Trophoblast cell (in vitro differentiated cells and primary cell): ENCODE results near the gene PHLDA3.

Experiments
- DNase-seq, 2 donors: peaks; one replicate each; pipeline ENCODE4 v3.0.0-alpha.2; 2016
- H2AFZ ChIP-seq: 2 replicates; pipeline ENCODE4 v1.6.1; 2013; ENCODE audit warnings: low read length, moderate library complexity, mild to moderate bottlenecking; ENCODE audit not compliant: insufficient read depth, poor library complexity
- H2AK5ac ChIP-seq: 2 replicates; pipeline ENCODE4 v1.6.1; 2013; ENCODE audit warnings: mild to moderate bottlenecking, low read length
- H2BK120ac ChIP-seq: 2 replicates; pipeline ENCODE4 v1.6.1; 2013; ENCODE audit warnings: low read length, mild to moderate bottlenecking, moderate library complexity; ENCODE audit not compliant: insufficient read depth, poor library complexity
- H2BK12ac ChIP-seq: 2 replicates; pipeline ENCODE4 v1.6.1; 2013; ENCODE audit warnings: mild to moderate bottlenecking, low read length, moderate library complexity
- H2BK5ac ChIP-seq: 2 replicates; pipeline ENCODE4 v1.6.1; 2013; ENCODE audit warnings: low read length, low read depth, moderate library complexity, mild to moderate bottlenecking; ENCODE audit not compliant: poor library complexity
- H3K14ac ChIP-seq: 2 replicates; pipeline ENCODE4 v1.6.1; 2013; ENCODE audit warnings: mild to moderate bottlenecking, low read length
- H3K18ac ChIP-seq: 2 replicates; pipeline ENCODE4 v1.6.1; 2013; ENCODE audit warnings: mild to moderate bottlenecking, low read length
- H3K23ac ChIP-seq: 2 replicates; pipeline ENCODE4 v1.6.1; 2013; ENCODE audit warnings: low read length
- H3K27ac ChIP-seq: 2 replicates; pipeline ENCODE4 v1.5.1; 2013; ENCODE audit warnings: low read depth, mild to moderate bottlenecking, inconsistent platforms, low read length, moderate library complexity
- H3K27me3 ChIP-seq: 2 replicates; pipeline ENCODE4 v1.6.1; 2013; ENCODE audit warnings: inconsistent platforms, mild to moderate bottlenecking, low read length, moderate library complexity; ENCODE audit not compliant: insufficient read depth
- H3K36me3 ChIP-seq, 2 experiments: 1 replicate in 1 of 2; 2 replicates in 1 of 2; pipeline ENCODE4 v1.6.1; 2013; ENCODE audit warnings: low read length in 2 of 2, mild to moderate bottlenecking in 2 of 2, moderate library complexity in 1 of 2; ENCODE audit not compliant: insufficient read depth in 2 of 2, control insufficient read depth in 1 of 2
- H3K4ac ChIP-seq: 2 replicates; pipeline ENCODE4 v1.6.1; 2013; ENCODE audit warnings: low read depth, mild to moderate bottlenecking, low read length, moderate library complexity
- H3K4me1 ChIP-seq, 2 experiments: 1 replicate in 1 of 2; 2 replicates in 1 of 2; pipeline ENCODE4 v1.6.1; 2013; ENCODE audit warnings: low read length in 2 of 2, mild to moderate bottlenecking in 2 of 2, moderate library complexity in 1 of 2; ENCODE audit not compliant: insufficient read depth in 2 of 2, control insufficient read depth in 1 of 2
- H3K4me2 ChIP-seq: 2 replicates; pipeline ENCODE4 v1.6.1; 2013; ENCODE audit warnings: inconsistent platforms, mild to moderate bottlenecking, low read length, moderate library complexity
- H3K4me3 ChIP-seq: 2 replicates; pipeline ENCODE4 v1.5.1; 2013; ENCODE audit warnings: mild to moderate bottlenecking, low read depth, low read length, inconsistent platforms
- H3K79me1 ChIP-seq: one replicate; pipeline ENCODE4 v1.6.1; 2013; ENCODE audit warnings: low read length
- H3K79me2 ChIP-seq: 2 replicates; pipeline ENCODE4 v1.6.1; 2013; ENCODE audit warnings: low read length, mild to moderate bottlenecking; ENCODE audit not compliant: control insufficient read depth, insufficient read depth, poor library complexity
- H3K9ac ChIP-seq: 2 replicates; pipeline ENCODE4 v1.6.1; 2013; ENCODE audit warnings: mild to moderate bottlenecking, low read length
- H3K9me3 ChIP-seq: 2 replicates; pipeline ENCODE4 v1.6.1; 2013; ENCODE audit warnings: low read depth, mild to moderate bottlenecking, control low read depth, inconsistent platforms, low read length; ENCODE audit not compliant: insufficient read depth
- H4K12ac ChIP-seq: 2 replicates; pipeline ENCODE4 v1.6.1; 2013; ENCODE audit warnings: low read depth, mild to moderate bottlenecking, low read length, moderate library complexity
- H4K8ac ChIP-seq: 2 replicates; pipeline ENCODE4 v1.6.1; 2013; ENCODE audit warnings: low read depth, mild to moderate bottlenecking, low read length, moderate library complexity
- H4K91ac ChIP-seq: one replicate; pipeline ENCODE4 v1.6.1; 2013; ENCODE audit warnings: low read depth, mild to moderate bottlenecking, low read length, moderate library complexity
- WGBS: extraction: QIAGEN DNeasy Blood & Tissue Kit; methylation state at CpG from one replicate; pipeline ENCODE4 v1.1.7; 2013; ENCODE audit warnings: missing lambda C conversion rate; ENCODE audit not compliant: insufficient read length, insufficient coverage; ENCODE audit errors: extremely low coverage; 5-methylcytosine and 5-hydroxymethylcytosine counted together

PHLDA3 gene

GRCh38 chr1:201511941-201512539 lies 43.1 kb upstream of the PHLDA3 start:
- Histone ChIP-seq H4K8ac (peak overlapping the region; percentile 88), H2BK120ac (peak overlapping the region; percentile 97), H3K79me1 (peaks cover 62% of the 10 kb centered on the region), H2BK12ac (peak overlapping the region; percentile 81), H2AK5ac (peak overlapping the region; percentile 72), H2BK5ac (peak overlapping the region; percentile 97), H3K27me3 (no peaks in the 10 kb centered on the region), H3K36me3 (no peaks in the 10 kb centered on the region), H3K4ac (peak overlapping the region; percentile 85), H4K91ac (peak overlapping the region; percentile 99), H3K4me1 (peaks cover 50 to 64% of the 10 kb centered on the region in 2 experiments), H3K14ac (peak overlapping the region; percentile 97), H3K18ac (peak overlapping the region; percentile 97), H3K4me3 (no peak overlapping the region), H3K27ac (peak overlapping the region; percentile 97), H4K12ac (peak overlapping the region; percentile 74), H3K23ac (no peak overlapping the region), H3K79me2 (peaks cover 14% of the 10 kb centered on the region), H3K9ac (no peak overlapping the region), H3K9me3 (no peaks in the 10 kb centered on the region), H3K4me2 (peak overlapping the region; percentile 1), H2AFZ (no peak overlapping the region)
- WGBS = no CpG with 5 or more reads among the region's 6 CpGs
- peak in 1 of 2 donors; percentile 60 for DNase-seq

- Histone ChIP-seq H2BK120ac (peak overlapping the region; percentile 97), H3K18ac (peak overlapping the region; percentile 94), H3K4me1 (peaks cover 54 to 68% of the 10 kb centered on the region in 2 experiments), H3K27ac (peak overlapping the region; percentile 97), H2BK5ac (peak overlapping the region; percentile 97), H3K23ac (no peak overlapping the region), H3K9ac (peak overlapping the region; percentile 73), H2AFZ (no peak overlapping the region), H3K36me3 (no peaks in the 10 kb centered on the region), H4K12ac (no peak overlapping the region), H3K27me3 (no peaks in the 10 kb centered on the region), H3K9me3 (no peaks in the 10 kb centered on the region), H4K91ac (peak overlapping the region; percentile 99), H3K79me2 (peaks cover 19% of the 10 kb centered on the region), H3K14ac (peak overlapping the region; percentile 93), H2BK12ac (peak overlapping the region; percentile 98), H3K4me2 (peak overlapping the region; percentile 28), H2AK5ac (peak overlapping the region; percentile 94), H4K8ac (peak overlapping the region; percentile 91), H3K4me3 (no peak overlapping the region), H3K79me1 (peaks cover 65% of the 10 kb centered on the region), H3K4ac (peak overlapping the region; percentile 93)
- DNase-seq = no peak
- WGBS = no CpG with 5 or more reads among the region's 6 CpGs
Measured at GRCh38 chr1:201511396-201511940, 42.5 kb upstream of the PHLDA3 start.

- H3K36me3 ChIP-seq = no peaks in the 10 kb centered on the region
- H3K9ac ChIP-seq = no peak overlapping the region
- H4K12ac ChIP-seq = no peak overlapping the region
- peaks cover 54 to 63% of the 10 kb centered on the region in 2 experiments for H3K4me1 ChIP-seq
- H2BK120ac ChIP-seq = peak overlapping the region; percentile 79
- WGBS = no CpG with 5 or more reads among the region's 1 CpG
- peaks cover 66% of the 10 kb centered on the region for H3K79me1 ChIP-seq
- H2BK5ac ChIP-seq = peak overlapping the region; percentile 42
- no peak overlapping the region for H2AFZ ChIP-seq
- H3K18ac ChIP-seq = no peak overlapping the region
- peak overlapping the region; percentile 98 for H4K91ac ChIP-seq
- H3K27me3 ChIP-seq = no peaks in the 10 kb centered on the region
- peaks cover 23% of the 10 kb centered on the region for H3K79me2 ChIP-seq
- DNase-seq = no peak
- H3K4me3 ChIP-seq = no peak overlapping the region
- H3K27ac ChIP-seq = peak overlapping the region; percentile 97
- H3K9me3 ChIP-seq = no peaks in the 10 kb centered on the region
- no peak overlapping the region for H3K23ac ChIP-seq
- no peak overlapping the region for H4K8ac ChIP-seq
- peak overlapping the region; percentile 54 for H3K14ac ChIP-seq
- H3K4ac ChIP-seq = peak overlapping the region; percentile 21
- no peak overlapping the region for H3K4me2 ChIP-seq
- peak overlapping the region; percentile 82 for H2BK12ac ChIP-seq
- H2AK5ac ChIP-seq = peak overlapping the region; percentile 59
Measured at GRCh38 chr1:201510734-201511133, 41.7 kb upstream of the PHLDA3 start.

- Histone ChIP-seq H3K9ac (no peak overlapping the region), H2AFZ (no peak overlapping the region), H3K9me3 (no peaks in the 10 kb centered on the region), H4K91ac (no peak overlapping the region), H3K4me2 (no peak overlapping the region), H4K8ac (no peak overlapping the region), H3K4ac (no peak overlapping the region), H3K4me3 (no peak overlapping the region), H3K79me2 (peaks cover 30% of the 10 kb centered on the region), H3K36me3 (peaks cover 0 to 2% of the 10 kb centered on the region in 2 experiments), H3K79me1 (peaks cover 67% of the 10 kb centered on the region), H3K14ac (no peak overlapping the region), H3K23ac (no peak overlapping the region), H3K27ac (no peak overlapping the region), H2AK5ac (no peak overlapping the region), H4K12ac (no peak overlapping the region), H2BK12ac (peak overlapping the region; percentile 29), H3K4me1 (peaks cover 57 to 67% of the 10 kb centered on the region in 2 experiments), H2BK5ac (peak overlapping the region; percentile 8), H2BK120ac (peak overlapping the region; percentile 12), H3K18ac (no peak overlapping the region), H3K27me3 (no peaks in the 10 kb centered on the region)
- WGBS = no CpG with 5 or more reads among the region's 2 CpGs
- DNase-seq = peak; percentile 46 to 82
Measured at GRCh38 chr1:201509601-201510374, 40.8 kb upstream of the PHLDA3 start.
